Measurements from ENCODE around the gene SLC35E1. TPM values are rescaled to one million over a fixed set of nuclear protein-coding genes. Genes with fewer than 3 reads are reported as not detected.

The SLC35E1 gene
- total and polyA plus RNA-seq, 2 experiments from 2014 or later, result 17.0 to 30.3 TPM

DNA sequence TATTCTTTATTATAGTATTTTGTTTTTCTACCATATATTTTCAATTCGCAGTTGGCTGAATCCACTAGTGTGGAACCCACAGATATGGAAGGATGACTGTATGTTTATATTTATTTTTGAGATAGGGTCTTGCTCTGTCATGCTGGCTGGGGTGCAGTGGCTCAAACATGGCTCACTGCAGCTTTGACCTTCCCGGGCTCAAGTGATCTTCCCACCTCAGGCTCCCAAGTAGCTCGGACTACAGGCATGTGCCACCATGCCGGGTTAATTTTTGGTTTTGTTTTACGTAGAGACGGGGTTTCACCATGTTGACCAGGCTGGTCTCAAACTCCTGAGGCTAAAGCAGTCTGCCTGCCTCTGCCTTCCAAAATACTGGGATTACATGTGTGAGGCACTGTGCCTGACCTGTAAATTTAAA is 9.6 kb downstream of the SLC35E1 start:
- Histone ChIP-seq H3K27me3 (ENCODE audit: insufficient read depth) (no peaks in the 10 kb centered on the region), H3K4me2 (no peak overlapping the region), H2AFZ (no peak overlapping the region), H4K20me1 (replicated peaks; ENCODE audit: insufficient read depth) (peaks cover 2% of the 10 kb centered on the region; the same call in 1 of the 2 replicates), H3K36me3 (ENCODE audit: insufficient read depth) (peaks cover 23% of the 10 kb centered on the region), H3K27ac (ENCODE audit: low read depth) (no peak overlapping the region), H3K4me1 (ENCODE audit: insufficient read depth) (no peaks in the 10 kb centered on the region), H3K4me3 (no peak overlapping the region), H3K79me2 (replicated peaks; ENCODE audit: insufficient read depth) (no peaks in the 10 kb centered on the region), H3F3A (replicated peaks; ENCODE audit: low read depth) (peaks cover 4% of the 10 kb centered on the region; the same call in 1 of the 2 replicates), H3K9me2 (ENCODE audit: insufficient read depth) (no peaks in the 10 kb centered on the region)
- no peak overlapping the region for H3K4me3 Mint-ChIP-seq
- TF ChIP-seq, protein P1, sequence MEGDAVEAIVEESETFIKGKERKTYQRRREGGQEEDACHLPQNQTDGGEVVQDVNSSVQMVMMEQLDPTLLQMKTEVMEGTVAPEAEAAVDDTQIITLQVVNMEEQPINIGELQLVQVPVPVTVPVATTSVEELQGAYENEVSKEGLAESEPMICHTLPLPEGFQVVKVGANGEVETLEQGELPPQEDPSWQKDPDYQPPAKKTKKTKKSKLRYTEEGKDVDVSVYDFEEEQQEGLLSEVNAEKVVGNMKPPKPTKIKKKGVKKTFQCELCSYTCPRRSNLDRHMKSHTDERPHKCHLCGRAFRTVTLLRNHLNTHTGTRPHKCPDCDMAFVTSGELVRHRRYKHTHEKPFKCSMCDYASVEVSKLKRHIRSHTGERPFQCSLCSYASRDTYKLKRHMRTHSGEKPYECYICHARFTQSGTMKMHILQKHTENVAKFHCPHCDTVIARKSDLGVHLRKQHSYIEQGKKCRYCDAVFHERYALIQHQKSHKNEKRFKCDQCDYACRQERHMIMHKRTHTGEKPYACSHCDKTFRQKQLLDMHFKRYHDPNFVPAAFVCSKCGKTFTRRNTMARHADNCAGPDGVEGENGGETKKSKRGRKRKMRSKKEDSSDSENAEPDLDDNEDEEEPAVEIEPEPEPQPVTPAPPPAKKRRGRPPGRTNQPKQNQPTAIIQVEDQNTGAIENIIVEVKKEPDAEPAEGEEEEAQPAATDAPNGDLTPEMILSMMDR (conservative IDR thresholded peaks at IDR 0.05; ENCODE audit: low read depth in 2 of 2), result no peak
- no peak for TF ChIP-seq JUNB (IDR thresholded peaks at IDR 0.05; ENCODE audit: unreplicated experiment)
- TF ChIP-seq, protein P2, sequence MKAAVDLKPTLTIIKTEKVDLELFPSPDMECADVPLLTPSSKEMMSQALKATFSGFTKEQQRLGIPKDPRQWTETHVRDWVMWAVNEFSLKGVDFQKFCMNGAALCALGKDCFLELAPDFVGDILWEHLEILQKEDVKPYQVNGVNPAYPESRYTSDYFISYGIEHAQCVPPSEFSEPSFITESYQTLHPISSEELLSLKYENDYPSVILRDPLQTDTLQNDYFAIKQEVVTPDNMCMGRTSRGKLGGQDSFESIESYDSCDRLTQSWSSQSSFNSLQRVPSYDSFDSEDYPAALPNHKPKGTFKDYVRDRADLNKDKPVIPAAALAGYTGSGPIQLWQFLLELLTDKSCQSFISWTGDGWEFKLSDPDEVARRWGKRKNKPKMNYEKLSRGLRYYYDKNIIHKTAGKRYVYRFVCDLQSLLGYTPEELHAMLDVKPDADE (IDR thresholded peaks at IDR 0.05), result no peak
- TF ChIP-seq, protein P3, sequence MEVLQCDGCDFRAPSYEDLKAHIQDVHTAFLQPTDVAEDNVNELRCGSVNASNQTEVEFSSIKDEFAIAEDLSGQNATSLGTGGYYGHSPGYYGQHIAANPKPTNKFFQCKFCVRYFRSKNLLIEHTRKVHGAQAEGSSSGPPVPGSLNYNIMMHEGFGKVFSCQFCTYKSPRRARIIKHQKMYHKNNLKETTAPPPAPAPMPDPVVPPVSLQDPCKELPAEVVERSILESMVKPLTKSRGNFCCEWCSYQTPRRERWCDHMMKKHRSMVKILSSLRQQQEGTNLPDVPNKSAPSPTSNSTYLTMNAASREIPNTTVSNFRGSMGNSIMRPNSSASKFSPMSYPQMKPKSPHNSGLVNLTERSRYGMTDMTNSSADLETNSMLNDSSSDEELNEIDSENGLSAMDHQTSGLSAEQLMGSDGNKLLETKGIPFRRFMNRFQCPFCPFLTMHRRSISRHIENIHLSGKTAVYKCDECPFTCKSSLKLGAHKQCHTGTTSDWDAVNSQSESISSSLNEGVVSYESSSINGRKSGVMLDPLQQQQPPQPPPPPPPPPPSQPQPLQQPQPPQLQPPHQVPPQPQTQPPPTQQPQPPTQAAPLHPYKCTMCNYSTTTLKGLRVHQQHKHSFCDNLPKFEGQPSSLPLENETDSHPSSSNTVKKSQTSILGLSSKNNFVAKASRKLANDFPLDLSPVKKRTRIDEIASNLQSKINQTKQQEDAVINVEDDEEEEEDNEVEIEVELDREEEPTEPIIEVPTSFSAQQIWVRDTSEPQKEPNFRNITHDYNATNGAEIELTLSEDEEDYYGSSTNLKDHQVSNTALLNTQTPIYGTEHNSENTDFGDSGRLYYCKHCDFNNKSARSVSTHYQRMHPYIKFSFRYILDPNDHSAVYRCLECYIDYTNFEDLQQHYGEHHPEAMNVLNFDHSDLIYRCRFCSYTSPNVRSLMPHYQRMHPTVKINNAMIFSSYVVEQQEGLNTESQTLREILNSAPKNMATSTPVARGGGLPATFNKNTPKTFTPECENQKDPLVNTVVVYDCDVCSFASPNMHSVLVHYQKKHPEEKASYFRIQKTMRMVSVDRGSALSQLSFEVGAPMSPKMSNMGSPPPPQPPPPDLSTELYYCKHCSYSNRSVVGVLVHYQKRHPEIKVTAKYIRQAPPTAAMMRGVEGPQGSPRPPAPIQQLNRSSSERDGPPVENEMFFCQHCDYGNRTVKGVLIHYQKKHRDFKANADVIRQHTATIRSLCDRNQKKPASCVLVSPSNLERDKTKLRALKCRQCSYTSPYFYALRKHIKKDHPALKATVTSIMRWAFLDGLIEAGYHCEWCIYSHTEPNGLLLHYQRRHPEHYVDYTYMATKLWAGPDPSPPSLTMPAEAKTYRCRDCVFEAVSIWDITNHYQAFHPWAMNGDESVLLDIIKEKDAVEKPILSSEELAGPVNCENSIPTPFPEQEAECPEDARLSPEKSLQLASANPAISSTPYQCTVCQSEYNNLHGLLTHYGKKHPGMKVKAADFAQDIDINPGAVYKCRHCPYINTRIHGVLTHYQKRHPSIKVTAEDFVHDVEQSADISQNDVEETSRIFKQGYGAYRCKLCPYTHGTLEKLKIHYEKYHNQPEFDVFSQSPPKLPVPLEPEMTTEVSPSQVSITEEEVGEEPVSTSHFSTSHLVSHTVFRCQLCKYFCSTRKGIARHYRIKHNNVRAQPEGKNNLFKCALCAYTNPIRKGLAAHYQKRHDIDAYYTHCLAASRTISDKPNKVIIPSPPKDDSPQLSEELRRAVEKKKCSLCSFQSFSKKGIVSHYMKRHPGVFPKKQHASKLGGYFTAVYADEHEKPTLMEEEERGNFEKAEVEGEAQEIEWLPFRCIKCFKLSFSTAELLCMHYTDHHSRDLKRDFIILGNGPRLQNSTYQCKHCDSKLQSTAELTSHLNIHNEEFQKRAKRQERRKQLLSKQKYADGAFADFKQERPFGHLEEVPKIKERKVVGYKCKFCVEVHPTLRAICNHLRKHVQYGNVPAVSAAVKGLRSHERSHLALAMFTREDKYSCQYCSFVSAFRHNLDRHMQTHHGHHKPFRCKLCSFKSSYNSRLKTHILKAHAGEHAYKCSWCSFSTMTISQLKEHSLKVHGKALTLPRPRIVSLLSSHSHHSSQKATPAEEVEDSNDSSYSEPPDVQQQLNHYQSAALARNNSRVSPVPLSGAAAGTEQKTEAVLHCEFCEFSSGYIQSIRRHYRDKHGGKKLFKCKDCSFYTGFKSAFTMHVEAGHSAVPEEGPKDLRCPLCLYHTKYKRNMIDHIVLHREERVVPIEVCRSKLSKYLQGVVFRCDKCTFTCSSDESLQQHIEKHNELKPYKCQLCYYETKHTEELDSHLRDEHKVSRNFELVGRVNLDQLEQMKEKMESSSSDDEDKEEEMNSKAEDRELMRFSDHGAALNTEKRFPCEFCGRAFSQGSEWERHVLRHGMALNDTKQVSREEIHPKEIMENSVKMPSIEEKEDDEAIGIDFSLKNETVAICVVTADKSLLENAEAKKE (CRISPR knock-in tag; IDR thresholded peaks at IDR 0.05), result no peak
- no peak for TF ChIP-seq POLR2AphosphoS5 (IDR thresholded peaks at IDR 0.05; ENCODE audit: low read depth)
- peaks cover 62% of the 10 kb centered on the region for H3K36me3 Mint-ChIP-seq (ENCODE audit: low read depth)
- H3K27ac Mint-ChIP-seq, result no peak overlapping the region
- no peaks in the 10 kb centered on the region for H3K4me1 Mint-ChIP-seq
- peaks cover 1% of the 10 kb centered on the region for H3K27me3 Mint-ChIP-seq (ENCODE audit: insufficient read depth, low read depth, poor library complexity)
- no peak for DNase-seq (ENCODE audit: low spot score)
- no peaks in the 10 kb centered on the region for H3K9me3 Mint-ChIP-seq
- ATAC-seq, result no peak
